D721Med (cell line): ENCODE measurements around the gene PLA2G6.

Source experiments
- DNase-seq: peaks from one replicate; pipeline ENCODE4 v3.0.0; 2011; ENCODE audit warnings: low spot score; ENCODE audit not compliant: insufficient read length
- FAIRE-seq: peaks from 2 replicates; lab custom pipeline; 2011; peaks lifted over from hg19 to GRCh38; lab: Jason Lieb, UNC
- TF ChIP-seq, protein P1 (sequence below): IDR thresholded peaks from 2 replicates; pipeline ENCODE4 v1.5.1; 2012; ENCODE audit warnings: mild to moderate bottlenecking, control low read depth; ENCODE audit not compliant: insufficient read depth; ENCODE audit errors: missing control alignments

The PLA2G6 gene

DNA sequence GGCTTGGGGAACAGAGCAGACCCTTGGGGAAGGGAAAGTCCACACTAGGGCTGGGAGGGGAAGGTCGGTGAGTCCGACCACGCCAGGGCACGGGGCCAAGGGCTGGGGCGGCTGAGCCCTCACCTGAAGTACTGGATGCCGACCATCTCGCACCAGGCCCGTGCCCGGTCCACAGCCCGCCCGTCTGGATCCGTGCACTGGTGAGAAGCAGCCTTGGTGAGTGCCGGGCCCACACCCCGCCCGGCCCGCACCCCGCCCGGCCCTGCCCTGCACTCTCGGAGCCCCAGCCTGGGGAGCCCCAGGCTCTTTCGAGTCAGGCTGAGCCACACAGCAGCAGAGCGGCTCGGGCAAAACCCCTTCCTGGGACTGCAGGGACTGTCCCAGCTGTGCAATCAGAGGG is 69.2 kb downstream of the PLA2G6 start:
- TF ChIP-seq, protein P1, sequence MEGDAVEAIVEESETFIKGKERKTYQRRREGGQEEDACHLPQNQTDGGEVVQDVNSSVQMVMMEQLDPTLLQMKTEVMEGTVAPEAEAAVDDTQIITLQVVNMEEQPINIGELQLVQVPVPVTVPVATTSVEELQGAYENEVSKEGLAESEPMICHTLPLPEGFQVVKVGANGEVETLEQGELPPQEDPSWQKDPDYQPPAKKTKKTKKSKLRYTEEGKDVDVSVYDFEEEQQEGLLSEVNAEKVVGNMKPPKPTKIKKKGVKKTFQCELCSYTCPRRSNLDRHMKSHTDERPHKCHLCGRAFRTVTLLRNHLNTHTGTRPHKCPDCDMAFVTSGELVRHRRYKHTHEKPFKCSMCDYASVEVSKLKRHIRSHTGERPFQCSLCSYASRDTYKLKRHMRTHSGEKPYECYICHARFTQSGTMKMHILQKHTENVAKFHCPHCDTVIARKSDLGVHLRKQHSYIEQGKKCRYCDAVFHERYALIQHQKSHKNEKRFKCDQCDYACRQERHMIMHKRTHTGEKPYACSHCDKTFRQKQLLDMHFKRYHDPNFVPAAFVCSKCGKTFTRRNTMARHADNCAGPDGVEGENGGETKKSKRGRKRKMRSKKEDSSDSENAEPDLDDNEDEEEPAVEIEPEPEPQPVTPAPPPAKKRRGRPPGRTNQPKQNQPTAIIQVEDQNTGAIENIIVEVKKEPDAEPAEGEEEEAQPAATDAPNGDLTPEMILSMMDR = no peak
- FAIRE-seq (no peak), DNase-seq (no peak)

DNA sequence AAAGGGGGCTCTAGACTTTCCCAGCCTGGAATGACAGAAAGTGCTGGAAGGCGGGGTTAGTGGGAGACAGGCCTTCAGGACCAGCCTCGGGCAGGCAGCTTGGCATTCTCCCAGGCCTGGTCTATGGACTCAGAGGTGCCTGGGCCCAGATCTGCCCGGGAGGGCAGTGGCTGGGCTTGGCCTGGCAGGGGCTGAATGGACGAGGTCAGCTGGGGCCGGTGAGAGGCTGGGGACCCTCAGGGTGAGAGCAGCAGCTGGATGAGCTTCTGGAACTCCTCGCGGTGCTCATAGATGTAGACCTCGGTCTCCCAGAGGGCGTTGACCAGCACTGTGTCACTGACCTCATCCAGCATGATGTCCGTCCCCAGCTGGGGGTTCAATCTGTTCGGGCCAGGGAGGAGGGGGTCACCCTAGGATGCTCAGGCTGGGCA is 69.7 kb downstream of the PLA2G6 start:
- no peak for FAIRE-seq
- TF ChIP-seq, protein P1 = no peak
- DNase-seq = no peak

DNA sequence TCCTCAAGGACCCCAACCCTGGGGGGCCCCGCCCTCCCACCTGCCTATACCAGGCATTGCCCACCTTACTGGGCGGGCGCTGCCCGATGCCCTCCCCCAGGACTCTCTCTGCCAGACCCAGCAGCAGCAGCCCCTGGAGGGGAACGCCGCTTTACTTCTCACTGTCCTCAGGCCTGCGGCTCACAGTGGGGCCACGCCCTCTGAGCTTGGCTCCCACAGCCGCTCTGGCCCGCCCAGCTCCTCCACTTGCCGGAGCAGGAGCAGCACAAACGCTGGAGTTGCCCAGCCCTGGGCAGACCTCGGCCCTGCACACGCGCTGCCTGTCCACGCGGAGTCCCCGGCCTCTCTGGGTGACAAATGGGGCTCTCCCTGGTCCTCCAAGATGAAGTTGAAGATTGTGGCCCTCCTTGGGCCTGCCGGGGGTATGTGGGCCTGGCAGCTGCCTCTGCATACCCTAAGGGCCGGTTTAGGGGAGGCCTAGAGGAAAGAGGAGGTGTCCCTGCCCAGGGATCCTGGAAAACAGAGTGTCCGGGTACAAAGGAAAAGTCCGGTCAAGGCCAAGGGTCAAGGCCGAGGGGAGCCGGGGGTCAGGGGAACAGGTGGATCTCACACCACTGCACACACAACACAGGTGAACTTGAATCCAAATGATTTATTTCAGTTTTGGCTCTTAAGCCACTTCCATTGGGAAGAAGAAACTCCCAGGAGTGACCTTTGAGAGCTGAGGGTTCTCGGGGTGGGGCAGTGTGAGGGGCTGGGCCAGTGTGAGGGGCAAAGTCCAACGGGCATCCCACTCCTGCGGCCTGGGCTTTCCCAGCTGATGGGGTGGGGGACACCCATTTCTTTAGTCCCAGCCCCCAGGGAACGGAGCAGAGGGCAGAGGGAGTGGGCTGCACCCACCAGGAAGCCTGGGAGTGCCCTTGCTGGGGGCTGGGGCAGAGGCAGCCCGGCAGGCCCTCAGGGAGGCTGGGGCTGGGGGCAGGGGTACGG is 70.5 kb downstream of the PLA2G6 start:
- TF ChIP-seq, protein P1 = no peak
- no peak for FAIRE-seq
- DNase-seq = no peak

DNA sequence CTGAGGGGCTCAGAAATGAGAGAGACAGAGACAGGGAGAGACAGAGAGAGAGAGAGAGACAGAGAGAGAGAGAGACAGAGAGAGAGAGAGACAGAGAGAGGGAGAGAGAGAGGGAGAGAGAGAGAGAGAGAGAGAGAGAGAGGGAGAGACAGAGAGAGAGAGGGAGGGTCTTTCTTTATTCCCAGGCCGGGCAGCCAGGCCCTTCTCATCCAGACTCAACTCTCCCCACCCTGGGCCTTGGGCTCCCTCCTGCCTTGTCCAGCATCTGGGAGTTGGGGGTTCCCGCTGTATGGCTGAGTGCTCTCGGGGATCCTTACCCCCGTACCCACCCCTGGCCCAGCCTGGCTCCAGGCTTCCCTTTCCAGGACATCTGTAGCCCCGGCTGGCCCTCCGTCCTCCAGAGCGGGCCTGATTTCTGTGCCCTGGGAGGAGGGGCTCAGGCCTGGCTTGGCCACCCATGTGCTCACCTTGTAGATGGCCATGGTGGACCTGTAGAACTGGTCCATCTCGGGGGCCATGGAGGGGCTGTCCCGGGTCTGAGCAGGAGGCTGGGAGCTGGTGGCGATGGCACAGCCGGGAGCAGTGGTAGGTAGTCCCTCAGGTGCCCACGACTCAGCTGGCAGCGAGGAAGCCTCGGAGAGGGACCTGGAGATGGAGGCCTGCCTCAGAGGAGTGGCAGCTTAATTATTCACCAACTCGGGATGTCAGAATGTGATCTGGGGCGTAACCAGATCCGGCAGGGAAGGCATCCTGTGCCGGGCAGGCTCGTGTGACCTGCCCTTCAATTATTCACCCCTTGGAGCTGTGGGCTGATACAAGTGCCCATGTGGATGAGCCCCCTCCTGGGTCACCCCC is 71.4 kb downstream of the PLA2G6 start, which contains the start of gene BAIAP2L2:
TSS of gene BAIAP2L2 (minus strand) at position 677 of the 855 bp plus-strand sequence. CDS start at position 518, 159 bp downstream.
- TF ChIP-seq, protein P1 = no peak
- FAIRE-seq (no peak), DNase-seq (no peak)

DNA sequence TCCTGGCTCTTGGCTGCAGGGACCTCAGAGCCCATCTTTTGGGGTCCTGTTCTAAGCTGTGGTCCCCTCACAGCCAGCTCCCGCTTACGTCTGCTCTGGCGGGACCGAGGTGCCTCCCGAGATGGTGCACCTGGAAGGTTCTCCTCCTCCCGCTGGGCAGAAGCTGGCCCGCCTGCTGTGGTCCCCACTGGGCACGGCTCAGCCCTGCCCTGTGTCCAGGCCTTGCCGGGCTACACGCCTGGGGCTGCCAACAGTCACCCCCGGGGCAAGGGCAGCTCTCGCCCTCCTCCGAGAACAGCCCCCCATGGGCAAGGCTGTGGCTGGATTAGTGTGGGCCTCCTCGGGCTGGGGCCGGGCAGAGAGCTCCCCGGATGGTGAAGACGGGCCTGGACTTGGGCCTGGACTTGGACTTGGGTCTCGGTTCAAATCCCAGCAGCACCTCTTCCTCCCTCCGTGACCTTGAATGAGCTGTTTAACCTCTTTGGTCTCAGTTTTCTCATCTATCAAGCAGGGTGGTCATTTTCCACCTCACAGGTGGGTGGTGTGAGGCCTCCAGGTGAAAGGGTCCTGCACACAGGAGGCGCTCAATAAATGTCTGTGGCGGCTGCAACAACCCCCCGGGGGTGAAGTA is 72.1 kb downstream of the PLA2G6 start:
- no peak for FAIRE-seq
- TF ChIP-seq, protein P1 = no peak
- DNase-seq = no peak

DNA sequence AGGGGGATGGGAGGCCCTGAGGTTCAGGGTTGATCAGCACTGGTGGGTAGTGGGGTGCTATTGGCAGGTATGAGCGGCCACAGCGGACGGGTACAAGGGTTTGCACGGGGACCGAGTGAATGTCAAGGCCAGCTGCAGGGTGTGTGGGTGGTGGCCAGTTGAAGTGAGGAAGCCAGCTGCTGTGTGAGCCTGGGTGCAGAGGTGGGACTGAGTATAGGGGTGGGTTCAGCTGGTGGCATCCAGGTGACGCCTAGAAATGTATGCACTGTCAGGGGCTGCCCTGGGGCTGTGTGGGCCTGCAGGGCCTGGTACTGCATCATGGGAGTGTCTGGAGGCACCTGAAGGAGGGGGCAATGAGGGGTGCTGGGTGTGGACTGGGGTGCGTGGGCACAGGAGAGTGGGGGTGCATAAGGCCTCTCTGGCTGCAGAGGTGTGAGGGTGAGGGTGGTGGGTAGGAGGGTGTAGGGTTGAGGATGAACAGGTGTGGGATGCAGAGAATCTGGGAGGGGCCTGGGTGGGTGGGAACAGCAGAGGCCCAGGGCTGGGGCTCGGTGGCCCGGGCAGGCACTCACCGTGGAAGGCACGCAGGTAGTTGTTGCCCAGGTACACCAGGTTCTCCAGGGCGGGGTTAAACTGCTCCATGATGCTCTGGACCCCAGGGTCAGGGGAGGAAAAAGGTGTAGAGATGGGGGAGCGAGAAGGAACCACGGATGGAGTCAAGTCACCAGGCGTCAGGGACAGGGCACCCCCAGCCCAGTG is 72.9 kb downstream of the PLA2G6 start:
- no peak for DNase-seq
- TF ChIP-seq, protein P1 = no peak
- FAIRE-seq = no peak
